ENCODE results near the gene ZBTB40.
A peak's percentile ranks its signal among the peaks of the same experiment; 100 is the strongest.

Gene ZBTB40

GRCh38 chr1:22500471-22500870 lies 48.8 kb downstream of the ZBTB40 start (continued):
- TF ChIP-seq ZBTB26 (tag by site-specific recombination; optimal IDR thresholded peaks at IDR 0.05): no peak
- TF ChIP-seq ZNF416 (tag by site-specific recombination; IDR thresholded peaks at IDR 0.05): no peak
- TF ChIP-seq ZNF2 (tag by site-specific recombination; IDR thresholded peaks at IDR 0.05): no peak
- TF ChIP-seq EGR2 (tag by site-specific recombination; IDR thresholded peaks at IDR 0.05; ENCODE audit: low read depth): no peak
- no peak for TF ChIP-seq ZNF174 (tag by site-specific recombination; IDR thresholded peaks at IDR 0.05)
- no peak for TF ChIP-seq ZNF37A (tag by site-specific recombination; IDR thresholded peaks at IDR 0.05)
- TF ChIP-seq OVOL3 (tag by site-specific recombination; IDR thresholded peaks at IDR 0.05): no peak
- TF ChIP-seq PRDM2 (tag by site-specific recombination; IDR thresholded peaks at IDR 0.05; ENCODE audit: borderline replicate concordance): no peak
- no peak for TF ChIP-seq ZNF624 (tag by site-specific recombination; IDR thresholded peaks at IDR 0.05)
- no peak for TF ChIP-seq BCL6B (tag by site-specific recombination; IDR thresholded peaks at IDR 0.05)
- no peak for TF ChIP-seq ZFHX2 (tag by site-specific recombination; conservative IDR thresholded peaks at IDR 0.05)
- no peak for TF ChIP-seq ZNF239 (tag by site-specific recombination; IDR thresholded peaks at IDR 0.05)
- no peak for TF ChIP-seq SETDB1 (IDR thresholded peaks at IDR 0.05; ENCODE audit: insufficient read length, low read length)
- TF ChIP-seq KLF1 (tag by site-specific recombination; IDR thresholded peaks at IDR 0.05): no peak
- TF ChIP-seq ZSCAN5A (tag by site-specific recombination; IDR thresholded peaks at IDR 0.05): no peak
- TF ChIP-seq ZNF585B (tag by site-specific recombination; IDR thresholded peaks at IDR 0.05): no peak
- TF ChIP-seq PRDM1 (tag by site-specific recombination; IDR thresholded peaks at IDR 0.05): peak; percentile 54
- TF ChIP-seq SALL2 (tag by site-specific recombination; IDR thresholded peaks at IDR 0.05; ENCODE audit: borderline replicate concordance): no peak
- TF ChIP-seq ZNF660 (tag by site-specific recombination; IDR thresholded peaks at IDR 0.05): peak; percentile 85; the same call in 1 of the 2 replicates
- no peak for TF ChIP-seq ZFP3 (tag by site-specific recombination; IDR thresholded peaks at IDR 0.05; ENCODE audit: low read depth)
- TF ChIP-seq ZNF549 (tag by site-specific recombination; IDR thresholded peaks at IDR 0.05): no peak
- TF ChIP-seq PBX3 (CRISPR knock-in tag; IDR thresholded peaks at IDR 0.05): no peak
- TF ChIP-seq ZNF561 (tag by site-specific recombination; IDR thresholded peaks at IDR 0.05; ENCODE audit: borderline replicate concordance): no peak
- TF ChIP-seq ZNF202 (tag by site-specific recombination; IDR thresholded peaks at IDR 0.05; ENCODE audit: borderline replicate concordance): no peak
- no peak for TF ChIP-seq ZNF350 (tag by site-specific recombination; IDR thresholded peaks at IDR 0.05)
- no peak for TF ChIP-seq ZNF473 (tag by site-specific recombination; IDR thresholded peaks at IDR 0.05)
- TF ChIP-seq GLIS1 (tag by site-specific recombination; IDR thresholded peaks at IDR 0.05): no peak
- no peak for TF ChIP-seq ZNF121 (tag by site-specific recombination; IDR thresholded peaks at IDR 0.05)
- TF ChIP-seq ZNF645 (tag by site-specific recombination; IDR thresholded peaks at IDR 0.05): no peak
